RWPE1 (cell line): ENCODE measurements around the gene DTWD2.

Experiments
- CTCF ChIA-PET: fragments of 350-600 bp; sonication (Branson Sonifier 250); formaldehyde crosslinking; extraction: SDS; loops from one replicate; lab custom pipeline; 2021; lab: Yijun Ruan, JAX
- POLR2A ChIA-PET: fragments of 400-600 bp; formaldehyde crosslinking; extraction: SDS; loops from one replicate; lab custom pipeline; 2020; ENCODE audit warnings: antibody characterized with exemption; ENCODE audit not compliant: low non-redundant PET; lab: Yijun Ruan, JAX
- DNase-seq: peaks from one replicate; pipeline ENCODE4 v3.0.0; 2012; ENCODE audit warnings: low spot score
- H3K27ac ChIP-seq: fragments of 450-650 bp; 2 replicates; pipeline ENCODE4 v1.5.1; 2017
- TF ChIP-seq, protein P1 (sequence below): fragments of 450-650 bp; conservative IDR thresholded peaks from 2 replicates; pipeline ENCODE4 v1.5.1; 2017; ENCODE audit warnings: low read depth, mild to moderate bottlenecking

Gene DTWD2

DNA sequence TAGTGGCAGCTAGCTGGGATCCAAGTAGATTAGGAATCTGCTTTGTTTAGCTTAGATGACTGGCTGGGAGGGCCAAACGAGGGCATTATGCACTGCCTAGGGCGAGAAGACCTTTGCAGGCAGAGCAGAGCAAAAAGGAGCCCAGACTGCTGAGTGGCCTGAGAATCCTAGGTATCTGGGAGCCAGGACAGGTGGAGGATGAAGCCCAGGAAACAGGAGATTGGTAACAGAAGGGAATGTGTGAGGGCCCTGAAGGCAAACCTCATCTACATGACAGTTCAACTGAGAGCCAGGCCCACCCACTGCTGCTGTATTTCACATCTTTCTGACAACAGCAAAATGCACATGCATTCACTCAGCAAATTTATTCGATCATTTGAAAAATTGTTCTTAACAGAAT, 192.3 kb downstream of the DTWD2 start:
- H3K27ac ChIP-seq: no peak overlapping the region
- CTCF ChIA-PET: no interaction called here

DNA sequence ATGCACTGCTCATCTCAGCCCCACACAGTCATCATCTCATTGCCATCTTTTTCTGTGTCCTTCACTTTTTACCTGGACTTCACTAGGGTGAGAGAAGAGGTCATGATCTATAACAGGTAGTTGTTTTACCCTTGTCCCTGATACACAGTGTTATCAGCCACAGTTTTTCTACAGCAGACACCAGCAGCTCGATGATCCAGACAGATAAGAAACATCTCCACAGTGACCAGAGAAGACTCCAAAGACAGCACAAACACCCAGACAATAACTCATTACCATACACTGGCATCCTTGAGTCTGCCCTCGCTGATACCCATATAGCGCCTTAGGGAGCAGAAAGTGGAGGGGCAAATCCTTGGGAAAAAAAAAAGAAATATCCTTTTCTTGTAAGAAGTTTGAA, 194.1 kb downstream of the DTWD2 start:
- ChIA-PET POLR2A (no interaction called here), CTCF (interaction anchor here (0.6 to 0.7 kb wide), 2 partner anchors 27 to 162 kb away, joined by 3 read pairs; no protein-coding TSS in a partner anchor)
- TF ChIP-seq, protein P1, sequence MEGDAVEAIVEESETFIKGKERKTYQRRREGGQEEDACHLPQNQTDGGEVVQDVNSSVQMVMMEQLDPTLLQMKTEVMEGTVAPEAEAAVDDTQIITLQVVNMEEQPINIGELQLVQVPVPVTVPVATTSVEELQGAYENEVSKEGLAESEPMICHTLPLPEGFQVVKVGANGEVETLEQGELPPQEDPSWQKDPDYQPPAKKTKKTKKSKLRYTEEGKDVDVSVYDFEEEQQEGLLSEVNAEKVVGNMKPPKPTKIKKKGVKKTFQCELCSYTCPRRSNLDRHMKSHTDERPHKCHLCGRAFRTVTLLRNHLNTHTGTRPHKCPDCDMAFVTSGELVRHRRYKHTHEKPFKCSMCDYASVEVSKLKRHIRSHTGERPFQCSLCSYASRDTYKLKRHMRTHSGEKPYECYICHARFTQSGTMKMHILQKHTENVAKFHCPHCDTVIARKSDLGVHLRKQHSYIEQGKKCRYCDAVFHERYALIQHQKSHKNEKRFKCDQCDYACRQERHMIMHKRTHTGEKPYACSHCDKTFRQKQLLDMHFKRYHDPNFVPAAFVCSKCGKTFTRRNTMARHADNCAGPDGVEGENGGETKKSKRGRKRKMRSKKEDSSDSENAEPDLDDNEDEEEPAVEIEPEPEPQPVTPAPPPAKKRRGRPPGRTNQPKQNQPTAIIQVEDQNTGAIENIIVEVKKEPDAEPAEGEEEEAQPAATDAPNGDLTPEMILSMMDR: no peak
- DNase-seq: no peak
- H3K27ac ChIP-seq: no peak overlapping the region

More for the DNA sequence above, 192.3 kb downstream of the DTWD2 start:
- no peak for DNase-seq
- TF ChIP-seq, protein P1: no peak
- POLR2A ChIA-PET: no interaction called here

DNA sequence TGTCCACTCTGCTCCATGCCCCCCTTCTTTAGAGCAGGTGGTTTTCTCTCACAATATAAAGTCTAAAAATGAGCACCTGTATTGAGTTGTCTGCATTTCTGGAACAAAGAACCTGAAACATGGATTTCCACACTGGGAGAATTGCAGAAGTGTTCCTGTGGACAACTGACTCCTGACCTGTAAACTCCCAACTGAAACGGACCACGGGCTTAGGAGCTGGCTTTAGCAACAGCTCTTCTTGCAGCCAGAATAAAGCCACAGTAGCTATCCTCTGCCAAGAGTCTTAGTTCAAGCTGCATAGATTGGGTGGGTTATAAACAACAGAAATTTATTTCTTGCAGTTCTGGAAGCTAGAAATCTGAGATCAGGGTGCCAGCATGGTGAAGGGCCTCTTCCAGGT, 194.7 kb downstream of the DTWD2 start:
- H3K27ac ChIP-seq: no peak overlapping the region
- DNase-seq: no peak
- POLR2A ChIA-PET: no interaction called here
- TF ChIP-seq, protein P1: no peak
- CTCF ChIA-PET: no interaction called here

DNA sequence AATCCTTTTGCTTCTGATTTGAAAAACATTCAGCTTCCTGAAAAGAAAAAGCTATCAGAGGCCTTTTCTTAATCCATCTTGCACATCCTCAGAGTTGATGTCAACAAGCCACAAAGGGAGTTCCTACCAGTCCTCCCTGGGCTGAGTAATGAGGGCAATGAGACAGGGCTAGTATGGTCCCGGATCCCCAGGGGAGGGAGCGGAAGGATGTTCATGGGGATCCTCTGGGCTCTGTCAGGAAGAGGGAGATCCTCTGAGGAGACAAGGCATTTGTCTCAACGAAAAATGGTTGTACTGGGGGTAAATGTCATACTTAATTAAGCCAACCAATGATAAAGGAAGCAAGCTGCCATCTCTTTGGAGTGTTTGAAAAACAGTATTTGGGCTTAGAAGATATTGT, 195.3 kb downstream of the DTWD2 start:
- POLR2A ChIA-PET: no interaction called here
- TF ChIP-seq, protein P1: no peak
- CTCF ChIA-PET: interaction anchor here (0.7 kb wide), 1 partner anchor 150 kb away, joined by 3 read pairs; no protein-coding TSS in a partner anchor
- no peak overlapping the region for H3K27ac ChIP-seq
- no peak for DNase-seq

DNA sequence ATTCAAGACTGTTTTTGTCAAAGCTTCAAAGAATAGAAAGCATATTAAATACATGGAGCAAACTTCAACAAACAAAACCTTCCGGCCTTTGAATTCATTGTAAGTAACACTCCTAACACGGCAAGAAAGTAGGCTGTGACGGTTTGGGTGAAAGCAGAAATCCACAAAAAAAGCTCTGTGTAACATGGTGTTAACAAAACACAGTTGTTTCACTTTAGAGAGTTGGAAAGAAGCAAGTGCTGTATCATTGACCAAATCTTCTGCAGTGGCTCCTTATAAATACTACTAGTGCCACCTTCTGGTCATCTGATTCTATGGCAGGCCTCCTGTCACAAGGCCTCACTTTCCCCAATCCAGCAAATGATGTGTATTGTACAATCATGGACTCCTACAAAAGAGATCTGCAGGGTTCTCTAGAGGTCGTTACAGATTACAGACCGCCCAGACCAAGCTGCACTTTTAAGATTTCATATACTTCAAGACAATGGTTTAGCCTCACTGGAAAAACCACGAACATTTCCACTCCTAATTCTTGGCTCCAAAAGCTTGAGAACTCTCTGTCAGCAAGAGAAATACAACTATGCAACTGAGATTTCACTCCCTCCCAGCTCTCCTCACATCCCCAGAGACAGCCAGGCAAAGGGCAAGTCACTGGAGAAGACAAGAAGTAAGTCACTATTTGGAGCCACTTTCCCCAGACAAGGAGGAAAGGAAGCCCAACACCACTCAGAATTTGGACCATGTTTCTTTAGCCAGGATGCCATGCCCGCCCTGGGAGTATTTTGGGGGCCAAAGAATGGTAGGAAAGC, 196.2 kb downstream of the DTWD2 start:
- H3K27ac ChIP-seq: no peak overlapping the region
- POLR2A ChIA-PET: no interaction called here
- CTCF ChIA-PET: interaction anchor here (0.6 to 1.1 kb wide), 15 partner anchors 8 to 1640 kb away, joined by 3 to 6 read pairs (median 4); no protein-coding TSS in a partner anchor
- peak; percentile 53 for DNase-seq
- TF ChIP-seq, protein P1: peak; percentile 80

DNA sequence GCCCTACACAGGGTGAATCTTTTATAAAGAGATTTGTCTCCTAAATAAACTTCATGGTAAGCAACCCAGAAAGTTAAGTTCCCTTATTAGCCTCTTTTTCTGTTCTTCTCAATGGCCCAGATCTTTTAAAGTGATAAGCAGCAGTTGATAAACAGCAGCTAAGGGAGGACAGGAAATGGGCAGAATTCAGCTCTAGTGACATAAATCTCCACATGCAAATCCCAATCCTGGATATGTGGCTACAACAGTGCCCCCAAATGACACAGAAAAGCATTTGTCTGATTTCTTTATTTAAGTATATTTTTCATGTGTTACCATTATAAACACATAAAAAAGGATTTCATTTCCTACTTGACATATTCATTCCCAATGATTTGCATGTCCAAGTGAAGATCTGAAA, 199.0 kb downstream of the DTWD2 start:
- POLR2A ChIA-PET: no interaction called here
- CTCF ChIA-PET: no interaction called here
- TF ChIP-seq, protein P1: no peak
- no peak for DNase-seq
- no peak overlapping the region for H3K27ac ChIP-seq
